Activated T-cell treated with anti-CD3 and anti-CD28 coated beads for 4 hours (primary cell): ENCODE measurements around the gene DFFB.

Experiments used
- DNase-seq: peaks from one replicate; pipeline ENCODE4 v3.0.0-alpha.2; 2020

The DFFB gene

DNA sequence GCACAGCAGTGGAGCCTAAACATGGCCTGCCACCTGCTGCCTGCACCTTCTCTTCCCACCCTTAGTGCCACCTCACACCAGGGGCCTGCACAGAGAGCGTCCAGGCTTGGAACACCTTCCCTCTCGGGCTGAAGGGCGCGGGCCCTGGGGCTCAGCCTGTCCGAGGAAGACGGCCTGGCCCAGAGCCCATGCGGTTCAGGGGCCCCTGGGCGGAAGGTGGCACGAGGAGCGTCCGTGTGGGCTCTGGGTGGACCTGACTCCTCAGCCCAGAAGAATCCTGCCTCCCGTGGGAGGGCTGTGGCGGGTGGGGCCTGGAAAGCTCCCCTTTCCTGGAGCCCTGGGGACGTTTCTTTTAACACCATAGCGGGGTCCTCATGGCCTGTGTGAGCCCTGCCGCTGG, 19.4 kb downstream of the DFFB start:
- DNase-seq = no peak

DNA sequence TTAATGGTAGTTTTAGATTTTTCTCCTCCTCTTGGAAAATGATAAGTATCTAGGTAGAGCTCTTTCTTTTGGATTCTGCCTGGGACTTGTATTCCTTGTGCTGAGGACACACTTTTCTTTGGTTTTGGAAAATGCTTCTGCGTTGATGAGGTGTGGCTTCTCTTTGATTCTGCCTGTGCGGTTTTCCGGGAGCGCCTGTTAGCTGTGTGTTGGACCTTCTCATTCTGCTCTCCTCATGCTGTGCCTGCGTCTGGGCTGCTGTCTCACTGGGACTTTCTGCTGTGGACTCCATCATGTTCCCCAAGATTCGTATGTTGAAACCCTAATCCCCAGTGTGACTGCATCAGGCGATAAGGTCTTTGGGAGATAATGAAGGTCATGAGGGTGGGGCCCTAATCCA, 21.8 kb downstream of the DFFB start:
- no peak for DNase-seq

DNA sequence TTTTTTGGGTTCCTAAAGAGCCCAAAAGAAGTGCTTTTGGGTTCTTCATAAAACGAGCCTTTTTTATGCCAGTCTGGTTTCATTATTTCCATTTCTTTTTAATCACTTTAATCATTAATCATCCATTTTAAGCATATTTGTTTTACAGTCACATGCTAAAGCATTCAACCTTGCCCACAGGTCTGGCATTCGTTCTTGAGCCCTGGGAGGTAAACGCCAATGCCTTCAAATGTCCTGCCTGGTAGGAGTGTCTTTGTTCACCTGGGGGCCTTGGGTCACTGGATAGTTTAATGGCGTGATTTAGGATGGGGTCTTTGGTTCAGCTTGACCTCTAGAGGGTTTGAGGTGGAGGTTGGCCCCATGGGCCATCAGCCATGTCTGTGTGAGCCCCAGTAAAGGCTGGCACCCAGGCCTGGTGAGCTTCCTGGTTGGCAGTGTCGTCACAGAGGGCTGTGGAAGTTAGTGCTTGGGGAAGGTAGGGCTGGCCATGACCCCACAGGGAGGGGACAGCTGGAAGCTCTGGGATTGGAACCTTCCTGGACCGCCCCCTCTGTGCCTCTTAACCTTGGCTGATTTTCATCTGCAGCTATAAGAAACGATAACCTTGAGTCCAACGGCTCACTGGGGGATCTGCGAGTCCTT, 22.6 kb downstream of the DFFB start:
- no peak for DNase-seq

DNA sequence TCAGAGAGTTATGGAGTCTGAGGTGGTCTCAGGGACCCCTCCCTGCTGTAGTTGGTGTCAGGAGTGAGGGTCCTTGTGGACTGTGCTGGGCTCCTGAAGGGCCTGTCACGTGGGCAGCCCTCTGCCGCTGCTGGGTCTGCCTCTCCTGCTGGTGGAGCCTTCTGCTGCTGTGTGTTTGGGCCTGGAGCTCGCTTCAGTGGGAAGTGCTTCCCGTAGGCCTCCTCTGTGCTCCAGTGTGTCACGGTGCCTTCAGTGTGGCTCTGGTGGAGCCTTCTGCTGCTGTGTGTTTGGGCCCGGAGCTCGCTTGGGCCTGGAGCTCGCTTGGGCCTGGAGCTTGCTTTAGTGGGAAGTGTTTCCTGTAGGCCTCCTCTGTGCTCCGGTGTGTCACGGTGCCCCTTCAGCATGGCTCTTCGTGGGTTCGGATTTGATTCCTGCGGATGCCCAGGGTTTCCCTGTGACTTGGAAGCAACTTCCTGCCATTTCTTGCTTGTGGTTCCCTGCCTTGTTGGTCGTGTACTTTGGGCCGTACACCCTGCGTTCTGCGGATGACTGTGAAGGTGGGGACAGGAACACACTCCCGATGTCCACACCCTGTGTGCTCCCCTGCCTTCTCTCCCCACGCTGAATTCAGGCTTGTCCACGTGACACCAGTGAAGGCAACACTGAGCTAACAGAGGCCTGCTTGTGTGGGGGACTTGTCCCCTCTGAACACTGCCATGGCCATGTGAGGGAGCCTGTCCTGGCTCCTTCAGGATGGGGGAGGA, 23.3 kb downstream of the DFFB start:
- DNase-seq = no peak

DNA sequence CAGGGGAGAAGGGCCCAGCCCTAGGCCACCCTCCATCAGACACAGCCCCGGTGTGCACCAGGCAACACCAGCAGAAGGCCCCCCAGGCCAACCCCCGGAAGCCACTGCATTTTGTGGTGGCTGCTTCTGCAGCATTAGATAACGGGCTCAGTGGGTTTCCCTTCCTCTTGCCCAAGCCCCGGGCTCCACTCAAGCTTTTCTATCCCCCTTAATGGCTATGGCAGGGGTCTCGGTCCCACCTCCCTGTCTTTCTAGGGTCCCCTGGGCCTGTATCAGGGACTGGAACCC, 23.9 kb downstream of the DFFB start:
- no peak for DNase-seq

DNA sequence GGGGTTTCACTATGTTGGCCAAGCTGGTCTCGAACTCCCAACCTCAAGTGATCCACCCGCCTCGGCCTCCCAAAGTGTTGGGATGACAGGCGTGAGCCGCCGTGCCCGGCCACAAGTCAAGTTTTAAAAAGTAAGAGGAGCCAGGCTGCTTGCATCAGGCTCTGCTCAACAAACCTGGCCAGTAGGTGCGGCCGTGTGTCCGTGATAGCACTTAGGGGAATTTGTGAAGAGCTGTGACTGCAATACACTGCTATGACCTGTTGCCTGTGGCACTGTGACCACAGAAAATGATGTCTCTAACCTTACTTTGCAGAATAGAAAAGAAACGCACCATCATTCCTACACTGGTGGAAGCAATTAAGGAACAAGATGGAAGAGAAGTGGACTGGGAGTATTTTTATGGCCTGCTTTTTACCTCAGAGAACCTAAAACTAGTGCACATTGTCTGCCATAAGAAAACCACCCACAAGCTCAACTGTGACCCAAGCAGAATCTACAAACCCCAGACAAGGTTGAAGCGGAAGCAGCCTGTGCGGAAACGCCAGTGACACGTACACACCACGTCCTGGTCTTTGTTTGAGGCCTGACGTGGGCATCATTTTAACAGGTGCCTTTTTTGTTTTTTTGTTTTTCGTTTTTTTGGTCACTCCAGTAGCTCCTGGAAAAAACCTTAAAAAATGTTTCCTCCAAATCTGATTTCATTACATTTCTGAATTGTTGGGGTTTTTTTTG, 26.1 kb downstream of the DFFB start:
- DNase-seq = no peak

DNA sequence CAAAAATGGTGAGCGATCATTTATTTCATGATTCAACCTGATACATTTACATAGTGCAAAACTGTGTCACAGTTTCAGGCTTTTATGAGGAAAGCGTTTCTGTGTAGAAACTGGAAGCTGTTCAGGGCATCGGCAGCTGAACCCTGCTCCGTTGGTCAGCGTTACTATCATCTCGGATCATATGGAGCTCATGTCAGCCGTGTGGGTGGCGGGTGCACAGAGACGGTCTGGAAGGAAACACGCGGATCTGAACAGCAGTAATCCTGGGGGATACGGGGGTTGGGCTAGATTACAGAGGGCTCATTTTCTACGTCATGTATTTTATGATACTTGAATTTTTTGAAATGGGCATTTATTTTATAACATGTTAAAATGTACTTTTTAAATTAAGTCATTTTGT, 27.7 kb downstream of the DFFB start:
- DNase-seq = no peak

DNA sequence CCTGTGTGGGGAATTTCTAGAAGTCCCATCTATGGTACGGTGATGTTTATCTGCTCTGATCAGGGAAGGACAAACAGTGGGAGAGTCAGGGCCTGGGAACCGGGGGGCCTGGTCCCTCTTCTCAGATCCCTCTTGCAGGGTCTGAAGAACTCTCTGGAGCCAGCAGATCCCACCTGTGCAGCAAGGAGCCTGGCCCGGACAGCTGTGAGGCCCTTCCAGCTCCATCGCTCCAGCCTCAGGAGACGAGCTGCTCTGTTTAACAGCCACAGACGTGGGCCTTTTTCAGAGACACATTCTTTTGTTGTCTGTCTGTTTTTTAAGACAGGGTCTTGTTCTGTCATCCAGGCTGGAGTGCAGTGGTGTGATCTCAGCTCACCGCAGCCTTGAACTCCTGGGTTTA, 28.3 kb downstream of the DFFB start:
- no peak for DNase-seq

DNA sequence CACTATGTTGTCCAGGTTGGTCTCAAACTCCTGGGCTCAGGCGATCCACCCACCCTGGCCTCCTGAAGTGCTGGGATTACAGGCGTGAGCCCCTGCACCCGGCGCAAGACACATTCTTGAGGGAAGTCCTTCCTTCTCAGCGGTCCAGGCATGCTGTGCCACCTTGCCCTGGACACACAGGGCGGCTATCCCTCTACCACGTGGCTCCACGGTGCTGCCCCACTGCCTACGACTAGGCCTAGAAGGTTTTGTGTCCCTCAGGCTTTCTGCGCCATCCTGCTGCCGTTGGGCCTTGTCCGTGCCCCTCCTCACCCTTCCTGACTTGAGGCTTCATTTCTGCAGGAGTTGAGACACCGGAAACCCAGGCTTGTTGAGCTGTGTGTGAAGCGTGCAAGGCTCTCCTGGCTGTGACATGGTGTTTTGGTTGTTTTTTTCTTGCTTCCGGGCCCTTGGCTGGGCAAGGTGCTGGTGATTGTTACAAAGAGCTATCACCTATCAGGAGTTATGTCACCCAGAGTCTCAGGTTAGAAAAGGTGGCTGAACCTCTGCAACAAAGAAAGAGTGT, 28.9 kb downstream of the DFFB start:
- no peak for DNase-seq

DNA sequence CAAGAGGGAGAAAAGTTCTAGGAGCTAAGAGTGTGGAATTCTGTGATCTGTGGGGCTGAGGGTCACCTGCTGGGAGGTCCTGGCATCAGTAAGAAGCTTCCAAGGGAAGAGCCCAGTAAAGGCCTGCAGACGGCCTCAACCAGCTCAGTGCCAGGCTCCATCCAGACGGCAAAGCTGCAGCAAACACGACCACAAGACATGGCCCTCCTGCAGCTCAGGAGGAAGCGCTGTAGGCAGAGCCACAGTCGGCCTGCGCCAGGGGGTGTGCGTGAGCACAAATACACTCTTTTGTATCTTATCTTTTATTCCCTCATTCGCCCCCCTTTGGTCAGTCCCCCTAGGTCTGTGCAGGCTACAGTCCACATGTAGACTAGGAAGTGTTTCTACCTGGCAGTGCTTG, 29.4 kb downstream of the DFFB start:
- DNase-seq = no peak

DNA sequence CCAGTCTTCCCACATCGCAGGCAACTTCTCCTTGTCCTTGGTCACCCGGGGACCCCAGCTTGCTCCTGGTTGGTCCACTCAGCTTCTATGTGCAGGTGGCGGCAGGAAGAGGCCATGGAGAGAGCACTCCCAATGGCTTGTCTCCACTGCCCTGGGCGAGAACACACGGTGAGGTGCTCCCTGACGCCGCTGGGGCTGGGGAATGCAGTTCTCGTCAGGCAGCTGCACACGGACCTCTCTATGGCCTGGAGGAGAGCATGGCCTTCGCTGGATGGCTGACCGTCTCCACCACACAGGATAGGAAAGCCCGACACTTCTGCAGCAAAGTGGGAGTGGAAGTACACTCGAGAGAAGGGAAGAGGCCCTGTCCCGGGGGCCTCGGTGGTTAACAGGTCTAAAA, 31.0 kb downstream of the DFFB start:
- no peak for DNase-seq

DNA sequence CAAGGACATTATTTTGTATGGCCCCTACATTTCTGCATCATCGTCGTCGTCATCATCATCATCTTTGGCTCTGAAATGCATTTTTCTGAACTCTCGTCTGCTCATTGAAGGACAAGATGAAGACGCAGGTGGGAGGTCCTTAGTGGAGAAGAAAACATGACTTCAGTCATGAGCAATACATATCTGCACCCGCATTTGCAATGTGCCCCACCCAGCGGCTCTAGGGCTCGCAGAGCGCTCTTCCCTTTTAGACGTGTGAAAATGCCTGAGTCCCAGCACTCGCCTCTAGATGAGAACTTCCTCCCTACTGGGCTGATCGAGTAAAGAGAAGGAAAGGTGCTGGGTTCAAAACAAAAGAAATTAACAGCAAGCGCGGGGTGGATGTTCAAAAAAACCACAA, 32.7 kb downstream of the DFFB start:
- no peak for DNase-seq

DNA sequence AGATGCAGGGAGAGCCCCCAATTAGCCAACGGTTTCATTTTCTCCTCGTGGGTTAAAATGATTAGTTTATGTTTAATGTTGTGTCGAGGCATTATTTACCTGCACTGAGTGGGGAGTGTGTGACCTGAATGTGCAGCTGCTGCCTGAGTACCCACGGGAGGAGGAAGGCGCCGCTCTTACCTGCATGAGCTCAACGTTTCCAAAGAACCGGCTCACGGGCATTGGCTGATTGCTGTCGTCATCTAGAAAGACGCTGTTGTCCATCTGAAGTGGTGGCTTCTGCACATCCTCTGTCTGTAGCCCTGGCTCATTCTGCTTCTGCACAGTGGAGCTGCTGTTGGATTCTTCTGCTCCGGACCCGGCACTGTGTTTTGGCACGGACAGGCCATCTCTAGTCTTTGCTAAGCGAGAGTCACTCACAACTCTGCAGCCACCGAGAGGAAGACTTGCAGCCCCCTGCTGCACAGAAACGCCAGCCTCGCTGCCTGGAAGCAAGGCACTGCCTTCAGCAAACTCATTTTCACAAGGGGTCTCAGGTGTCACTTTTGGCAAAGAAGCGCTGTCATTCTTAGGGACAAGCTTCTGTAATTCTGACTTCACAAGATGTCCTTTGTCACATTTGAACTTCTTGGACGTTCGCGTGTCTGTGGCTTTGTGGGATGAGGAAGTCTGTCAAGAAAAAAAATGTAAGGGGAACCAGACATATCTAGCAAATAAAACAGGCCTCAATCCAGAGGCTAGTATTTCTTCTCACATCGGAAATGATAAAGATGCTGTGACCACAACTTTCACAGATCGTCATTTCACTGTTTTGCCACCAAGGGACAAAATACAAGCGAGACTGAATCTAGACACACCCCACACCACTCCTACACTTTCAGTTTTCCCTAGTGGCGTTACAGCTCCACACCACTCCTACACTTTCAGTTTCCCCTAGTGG, 33.4 kb downstream of the DFFB start:
- DNase-seq = no peak

DNA sequence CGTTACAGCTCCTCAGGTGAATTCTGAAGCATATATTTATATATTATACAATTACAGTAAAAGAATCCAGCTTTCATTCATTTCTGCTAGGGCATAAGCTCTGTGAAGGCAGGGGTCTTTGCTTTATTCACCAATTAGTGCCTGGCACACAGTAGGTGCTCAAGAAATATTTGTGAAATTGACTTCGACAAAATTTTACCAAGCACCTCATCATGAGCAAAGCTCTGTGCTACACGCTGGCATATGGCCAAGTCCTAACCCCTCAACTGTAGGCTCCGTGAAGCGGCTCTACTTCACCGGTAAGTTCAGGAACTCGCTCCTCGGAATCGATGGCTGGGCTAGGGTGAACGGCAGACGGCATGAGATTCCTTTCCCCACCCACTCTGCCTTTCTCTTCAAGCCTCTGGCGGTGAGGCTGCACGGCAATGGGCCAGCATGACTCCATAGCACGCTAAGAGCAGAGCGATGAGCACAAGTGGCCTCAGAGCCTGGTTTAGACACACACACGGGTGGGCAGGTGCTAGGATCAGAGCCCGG, 34.1 kb downstream of the DFFB start:
- DNase-seq = no peak

DNA sequence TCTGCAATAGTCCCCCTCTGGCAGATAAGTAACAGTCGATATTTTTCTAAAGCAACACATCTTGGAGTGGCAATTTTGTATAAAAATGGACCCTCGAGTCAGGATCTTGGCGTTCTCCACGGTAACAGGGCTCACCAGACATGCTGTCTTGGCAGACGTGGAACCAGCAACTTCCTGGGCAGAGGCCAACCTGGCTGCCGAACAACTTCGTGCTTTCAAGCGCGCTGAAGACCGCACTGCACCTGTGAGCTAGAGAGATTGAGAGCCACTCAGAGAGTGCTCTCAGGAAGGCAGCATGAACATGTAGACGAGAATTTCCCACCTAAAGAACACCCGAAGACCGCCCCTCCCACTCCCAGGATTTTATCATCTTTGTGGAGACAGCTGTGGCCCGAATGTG, 35.5 kb downstream of the DFFB start:
- DNase-seq = no peak

DNA sequence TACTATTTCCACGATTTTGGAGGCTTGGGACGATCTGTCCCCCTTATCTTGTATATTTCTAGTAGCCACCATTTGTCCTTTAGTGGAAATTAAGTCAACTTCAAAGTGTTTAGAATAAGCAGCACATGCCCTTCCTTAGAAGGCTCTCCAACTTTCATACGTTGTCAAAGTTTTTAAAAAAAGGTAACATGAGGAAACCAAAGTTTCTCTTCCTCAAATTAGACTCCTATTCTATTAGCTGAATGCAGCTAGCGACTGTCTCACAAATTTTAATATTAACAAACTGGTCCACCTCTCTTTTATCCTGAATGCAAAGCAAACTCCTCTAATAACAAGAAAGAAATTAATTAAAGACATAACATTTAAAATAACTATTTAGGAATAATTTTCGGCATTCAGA, 35.9 kb downstream of the DFFB start:
- no peak for DNase-seq

DNA sequence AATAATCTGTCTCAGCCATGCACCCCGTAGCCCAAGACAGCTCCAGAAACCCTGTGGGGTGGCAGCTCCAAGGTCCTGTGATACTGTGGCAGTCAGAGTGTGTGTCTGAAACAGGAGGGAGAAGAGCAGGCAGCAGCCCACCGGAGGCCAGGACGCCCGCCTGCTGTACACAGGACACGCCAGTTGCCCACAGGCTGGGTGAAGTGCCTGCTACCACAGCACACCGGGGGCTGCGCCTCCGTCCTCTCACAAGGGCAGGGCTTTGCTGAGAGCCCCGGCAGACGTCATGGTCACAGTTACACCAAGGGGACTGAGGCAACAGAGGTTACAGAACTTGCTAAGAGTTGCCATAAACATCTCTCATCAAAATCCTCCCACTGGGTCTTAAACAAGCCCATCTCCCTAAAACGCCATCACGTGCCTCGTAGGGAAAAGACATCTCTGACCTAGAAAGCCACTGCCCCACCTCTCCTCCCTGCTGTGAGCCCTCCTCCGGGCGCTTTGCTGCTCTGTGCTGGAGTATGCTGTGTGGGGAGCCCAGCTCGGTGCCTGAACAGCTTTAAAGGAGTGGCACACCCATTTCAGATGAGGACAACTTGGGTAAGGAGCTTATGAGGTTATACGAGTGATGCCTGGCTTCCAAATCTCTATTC, 37.5 kb downstream of the DFFB start:
- DNase-seq = no peak

DNA sequence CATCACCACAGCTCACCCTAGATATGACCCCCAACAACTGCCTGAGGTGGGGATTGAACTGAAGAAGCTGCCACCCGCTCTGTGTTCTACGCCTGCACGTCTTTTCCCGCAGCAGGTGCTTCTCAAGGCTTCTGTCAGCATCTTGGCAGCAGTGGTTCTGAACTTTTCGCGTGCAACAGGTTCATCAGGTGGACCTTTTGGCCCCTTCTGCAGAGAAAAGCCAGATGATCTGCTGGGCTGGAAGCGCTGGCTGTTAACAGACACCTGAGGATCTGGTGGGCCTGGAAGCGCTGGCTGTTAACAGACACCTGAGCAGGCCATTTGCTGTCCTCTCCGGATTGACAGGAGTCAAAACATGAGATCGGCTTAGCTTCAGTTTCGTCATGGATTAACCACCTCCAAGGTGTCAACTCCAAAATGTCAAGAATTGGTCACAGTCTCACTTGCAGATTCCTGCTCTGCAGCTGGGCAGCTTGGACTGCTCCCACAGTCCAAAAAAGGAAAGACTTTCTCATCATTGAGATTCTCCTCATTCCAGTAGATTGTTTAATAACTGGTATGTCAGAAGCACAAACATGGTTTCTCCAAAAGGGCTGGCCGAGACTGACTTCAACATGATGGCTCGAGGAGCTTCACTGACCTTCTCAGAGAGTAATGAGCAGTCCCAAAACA, 38.1 kb downstream of the DFFB start:
- DNase-seq = no peak

DNA sequence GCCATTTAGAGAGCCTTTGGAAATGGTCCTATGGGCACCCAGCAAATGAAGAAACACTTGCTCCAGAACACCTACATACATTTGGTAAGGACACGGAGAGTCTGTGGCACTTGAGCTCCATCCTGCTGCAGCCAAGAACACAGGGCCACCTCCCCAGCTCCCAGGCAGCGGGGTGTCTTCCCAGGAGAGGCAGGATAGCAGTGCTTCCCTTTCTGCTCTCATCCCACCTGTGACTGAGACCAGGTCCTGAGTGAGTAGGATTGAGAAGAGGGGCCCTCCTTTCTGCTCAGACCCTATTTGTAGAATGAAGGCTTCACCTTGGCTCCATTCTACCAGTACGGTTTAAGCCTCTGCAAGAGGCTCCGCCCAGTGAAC, 38.7 kb downstream of the DFFB start:
- no peak for DNase-seq

DNA sequence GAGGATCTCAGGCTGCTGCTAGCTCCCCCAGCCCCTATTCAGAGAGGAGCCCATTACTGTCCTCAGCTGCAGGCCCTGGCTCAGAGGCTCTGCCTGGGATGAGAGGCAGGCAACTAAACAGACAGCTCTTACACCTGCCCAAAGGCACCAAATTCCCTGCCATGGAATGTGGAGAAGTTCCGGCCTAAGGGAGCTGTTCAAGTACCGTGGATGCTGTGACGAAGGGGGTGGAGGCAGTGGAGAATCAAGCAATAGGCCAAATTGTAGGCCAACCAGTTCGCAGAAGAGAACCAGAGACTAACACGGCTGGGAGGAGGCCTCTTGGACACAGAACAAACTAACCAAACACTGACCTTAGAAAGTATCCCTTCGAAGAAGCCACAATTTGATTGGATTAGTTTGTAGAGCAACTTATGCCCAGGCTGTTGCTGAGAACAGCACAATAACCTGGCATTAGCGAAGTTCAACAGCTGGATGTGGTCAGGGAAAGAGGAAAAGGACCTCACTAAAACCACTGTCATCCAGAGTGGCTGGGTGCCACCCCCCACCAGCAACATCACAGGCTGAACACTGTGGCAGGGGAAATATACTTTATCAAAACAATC, 39.2 kb downstream of the DFFB start:
- no peak for DNase-seq

DNA sequence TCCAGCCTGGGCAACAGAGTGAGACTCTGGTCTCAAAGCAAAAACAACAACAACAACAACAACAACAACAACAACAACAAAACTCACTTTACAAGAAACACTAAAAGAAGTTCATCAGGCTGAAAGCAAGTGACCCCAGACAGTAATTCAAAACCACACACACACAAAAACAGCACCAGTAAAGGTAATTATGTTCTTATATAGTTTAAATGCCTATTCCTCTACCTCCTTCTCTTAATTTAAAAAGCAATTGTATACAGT, 41.1 kb downstream of the DFFB start:
- DNase-seq = no peak
